Tongue (tissue), 2 donors: ENCODE results near the gene PDZD8. TPM values are rescaled to one million over a fixed set of nuclear protein-coding genes. Genes with fewer than 3 reads are reported as not detected.
"Not testable (repeated sequence)": the region's sequence is repeated elsewhere in the genome, so short reads cannot be mapped to it uniquely, and the experiment has no call there.

ENCODE experiments used
- DNase-seq: peaks from one replicate; pipeline ENCODE4 v3.0.0-alpha.2; 2015
- total RNA-seq: library from RNA; depleted of rRNA; stranded (reverse); fragments of >200 nt; gene quantifications from one replicate; pipeline ENCODE4 v1.2.3, GENCODE V29; 2014

PDZD8 gene
- total RNA-seq, 1 donor from 2014 or later: 22.6 TPM

DNA sequence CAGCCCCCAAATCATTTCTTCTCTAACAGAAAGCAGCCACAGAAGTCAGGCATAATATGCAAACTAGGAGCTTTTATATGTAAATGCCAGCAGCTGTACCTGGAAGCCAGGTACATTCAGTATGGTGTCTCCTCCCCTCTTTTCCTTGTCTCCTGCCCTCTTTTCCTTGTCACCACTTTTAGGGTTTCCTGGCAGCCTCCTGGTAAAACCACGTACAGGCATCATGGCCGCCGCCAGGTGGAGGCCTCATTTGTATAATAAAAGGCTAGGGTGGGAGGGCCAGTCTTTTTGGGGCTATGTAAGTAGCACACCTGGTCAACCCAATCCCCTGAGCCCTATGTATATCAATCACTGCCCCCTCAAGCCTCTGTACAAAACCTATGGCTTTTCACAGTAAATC is 28.7 kb downstream of the PDZD8 start:
- no peak for DNase-seq

DNA sequence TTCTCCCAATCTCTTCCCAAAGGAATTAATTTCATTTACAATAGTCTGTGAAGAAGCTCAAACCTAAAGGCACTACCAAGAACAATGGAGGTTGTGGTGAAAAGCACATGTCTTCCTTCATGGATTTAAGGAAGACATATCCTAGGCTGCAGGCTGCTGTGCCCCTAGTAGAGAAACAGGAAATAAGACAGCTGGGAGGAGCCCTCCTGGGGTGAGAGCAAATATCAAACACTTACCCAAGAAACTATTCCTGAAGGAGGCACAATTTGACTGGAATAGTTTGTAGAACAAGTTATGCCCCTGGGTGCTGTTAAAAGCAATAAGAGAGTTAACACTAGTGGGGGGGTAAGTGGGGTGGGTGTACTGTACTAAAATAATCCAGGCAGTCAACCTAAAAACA is 30.1 kb downstream of the PDZD8 start:
- no peak for DNase-seq

DNA sequence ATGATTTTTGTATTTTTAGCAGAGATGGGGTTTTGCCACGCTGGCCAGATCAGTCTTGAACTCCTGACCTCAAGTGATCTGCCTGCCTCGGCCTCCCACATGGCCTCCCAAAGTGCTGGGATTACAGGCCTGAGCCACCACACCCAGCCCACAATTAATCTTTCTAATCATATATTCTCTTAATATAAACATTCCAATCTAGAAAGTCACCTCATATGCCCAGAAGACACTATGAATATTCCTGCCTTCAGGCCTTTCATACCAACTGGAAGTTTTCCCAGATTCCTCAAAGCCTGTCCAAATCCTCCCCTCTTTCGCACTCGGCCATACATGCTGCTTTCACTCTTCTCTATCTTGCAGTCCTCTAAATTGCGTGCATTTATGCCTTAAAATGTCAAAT is 32.6 kb downstream of the PDZD8 start:
- no peak for DNase-seq

DNA sequence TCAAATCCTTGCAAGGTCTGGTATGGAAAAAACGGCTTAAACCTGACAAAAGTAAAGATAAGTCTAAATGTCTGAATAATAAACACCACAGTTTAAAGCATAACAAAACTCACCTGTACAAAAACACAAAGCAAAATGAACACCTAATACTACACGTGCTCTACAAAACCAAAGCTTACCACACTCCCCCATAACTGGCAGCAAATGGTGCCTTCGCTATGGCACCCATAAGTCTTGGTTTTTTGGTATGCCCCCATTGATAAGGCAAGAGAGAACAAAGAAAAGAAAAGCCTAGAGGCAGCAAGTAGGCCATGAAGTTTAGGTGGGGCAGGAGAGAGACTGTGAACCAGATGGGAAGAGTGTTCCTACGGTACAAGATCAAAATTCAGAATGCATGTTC is 34.2 kb downstream of the PDZD8 start:
- DNase-seq: no peak

DNA sequence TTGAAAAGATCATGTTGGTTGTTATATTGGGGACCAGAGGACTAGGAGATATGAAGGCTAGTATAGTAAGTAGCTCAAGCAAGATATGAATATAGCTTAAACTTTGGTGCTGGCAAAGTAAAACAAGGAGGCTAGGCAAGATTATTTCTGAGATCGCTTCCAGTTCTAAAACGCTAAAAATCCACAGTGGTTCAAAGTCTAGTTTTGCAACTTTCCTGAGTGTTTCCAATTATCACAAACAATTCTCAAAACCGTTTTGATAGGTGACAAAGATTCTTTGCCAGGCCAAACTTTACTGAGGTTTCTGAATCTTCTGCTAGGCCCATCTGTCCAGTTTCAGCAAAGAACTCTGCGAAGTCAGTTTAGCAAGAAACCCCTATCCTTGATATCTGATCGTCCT is 35.3 kb downstream of the PDZD8 start:
- no peak for DNase-seq

DNA sequence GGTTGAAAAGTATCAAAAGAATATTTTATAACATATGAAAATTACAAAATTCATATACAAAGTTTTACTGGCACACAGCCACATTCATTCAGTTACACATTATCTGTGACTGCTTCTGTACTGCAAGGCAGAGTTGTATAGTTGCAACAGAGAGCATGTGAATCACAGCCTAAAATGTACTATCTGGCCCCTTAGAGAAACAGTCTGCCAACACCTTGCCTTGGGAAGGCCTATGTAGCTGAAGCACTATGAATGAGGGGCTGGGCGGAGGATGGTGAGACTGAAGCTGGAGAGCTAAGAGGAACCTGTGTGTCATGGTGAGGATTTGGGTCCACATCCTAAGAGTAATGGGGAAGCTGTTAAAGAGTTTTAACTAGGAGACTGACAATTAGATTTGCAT is 35.7 kb downstream of the PDZD8 start:
- DNase-seq: no peak

DNA sequence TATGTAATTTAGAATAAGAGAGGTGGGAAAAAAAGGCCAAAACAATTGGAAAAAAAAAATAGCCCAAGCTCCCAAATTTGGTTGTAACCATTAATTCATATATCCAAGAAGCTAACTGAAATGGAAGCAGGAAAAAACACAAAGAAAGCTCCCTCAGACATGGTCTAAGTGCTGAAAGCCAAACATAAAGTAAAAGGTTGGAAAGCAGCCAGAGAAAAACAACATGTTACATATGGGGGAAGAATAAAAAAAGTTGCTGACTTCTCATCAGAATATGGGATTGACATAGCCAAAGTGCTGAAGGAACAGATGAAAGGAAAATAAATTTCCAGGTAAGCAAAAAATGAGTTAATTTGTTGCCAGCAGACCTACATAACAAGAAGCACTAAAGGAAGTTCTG is 40.3 kb downstream of the PDZD8 start:
- DNase-seq: no peak

DNA sequence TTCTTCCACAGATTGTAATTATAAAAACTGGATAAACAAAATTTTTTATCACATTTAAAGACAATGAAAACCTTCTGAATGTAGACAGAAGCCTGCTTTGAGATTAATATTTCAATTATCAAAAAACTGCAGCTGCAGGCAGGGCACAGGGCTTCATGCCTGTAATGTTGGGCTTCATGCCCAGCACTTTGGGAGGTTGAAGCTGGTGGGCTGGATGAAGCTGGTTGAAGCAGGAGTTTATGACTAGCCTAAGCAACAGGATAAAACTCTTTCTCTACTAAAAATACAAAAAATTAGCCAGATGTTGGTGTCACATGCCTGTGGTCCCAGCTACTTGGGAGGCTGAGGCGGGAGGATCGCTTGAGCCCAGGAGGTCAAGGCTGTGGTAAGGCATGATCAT is 41.2 kb downstream of the PDZD8 start:
- DNase-seq: no peak

DNA sequence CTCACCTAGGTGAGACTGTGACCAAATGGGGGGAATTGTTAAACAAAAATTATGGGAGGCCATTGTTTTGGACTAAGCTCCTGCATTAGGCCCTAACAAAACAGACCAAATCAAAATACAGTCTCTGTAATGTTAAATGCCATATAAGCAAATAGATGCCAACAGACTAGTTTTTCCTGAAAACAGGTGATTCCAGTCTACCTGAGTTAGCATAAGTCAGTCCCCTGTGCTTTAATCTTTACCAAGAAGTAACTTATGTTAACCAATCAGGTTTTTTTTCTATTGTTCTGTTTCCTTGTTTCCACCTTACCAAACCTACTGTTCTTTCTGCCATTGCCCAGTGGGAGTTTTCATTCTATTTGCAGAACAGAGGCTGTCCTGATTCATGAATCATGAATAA is 48.0 kb downstream of the PDZD8 start:
- no peak for DNase-seq

DNA sequence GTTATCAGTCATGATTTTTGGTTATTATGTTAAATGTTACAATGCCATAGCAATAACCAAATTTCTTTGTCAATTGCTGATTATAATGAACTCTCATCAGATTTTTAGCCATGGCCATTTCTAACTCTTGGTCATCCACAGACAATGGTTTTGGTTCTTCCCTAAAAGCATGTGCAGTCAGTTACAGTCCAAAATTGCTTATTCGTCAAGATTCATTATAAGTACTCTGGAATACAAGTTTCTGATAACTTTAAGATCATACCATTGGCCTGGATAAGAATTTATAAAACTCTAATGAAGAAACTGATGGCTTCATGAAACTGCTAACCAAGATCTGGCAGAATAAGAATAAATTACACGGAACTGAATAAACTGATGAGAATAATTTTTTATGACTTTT is 50.9 kb downstream of the PDZD8 start:
- DNase-seq: no peak

DNA sequence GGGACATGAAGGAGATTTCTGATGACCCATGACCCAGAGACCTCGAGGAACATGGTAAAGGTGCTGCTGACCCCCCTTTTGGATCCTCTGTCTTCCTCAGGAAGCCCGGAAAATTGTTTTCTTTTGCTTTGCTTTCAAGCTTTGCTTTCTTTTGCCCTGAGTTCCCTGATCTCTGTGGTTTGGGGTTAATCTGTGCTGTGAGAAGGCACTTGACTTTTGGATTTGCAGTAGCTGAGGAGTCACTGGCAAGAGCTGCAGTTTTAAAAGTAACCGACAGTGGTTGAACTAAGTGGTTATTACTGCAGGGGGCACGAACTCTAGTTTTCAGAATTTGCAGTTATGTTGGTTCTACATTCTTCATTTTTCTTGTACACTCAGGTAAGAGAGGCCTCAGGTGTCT is 53.0 kb downstream of the PDZD8 start:
- no peak for DNase-seq

DNA sequence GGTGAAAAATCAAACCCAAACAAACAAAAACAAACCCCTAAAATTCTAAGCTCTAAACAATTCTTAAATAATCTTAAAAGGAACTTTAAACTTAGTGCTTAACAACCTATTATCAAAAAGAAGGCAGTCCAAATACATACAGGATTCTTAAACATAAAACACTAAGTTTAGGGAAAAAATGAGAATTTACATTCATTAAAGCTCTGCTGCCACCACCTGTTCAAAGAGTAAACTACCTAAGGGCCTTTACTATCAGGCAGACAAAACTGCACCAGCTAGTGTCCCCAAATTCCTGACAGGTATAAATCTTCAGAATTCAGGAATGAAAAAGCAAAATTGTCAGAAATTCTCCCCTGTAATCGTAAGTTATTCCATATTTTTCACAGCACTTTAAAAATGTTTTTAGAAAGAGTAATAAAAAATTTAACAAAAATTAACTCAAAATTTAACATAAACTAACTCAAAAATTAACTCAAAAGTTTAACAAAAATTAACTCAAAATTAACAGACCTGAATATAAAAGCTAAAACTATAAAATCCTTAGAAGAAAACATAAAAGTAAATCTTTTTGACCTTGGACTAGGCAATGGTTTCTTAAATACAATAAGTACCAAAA is 55.1 kb downstream of the PDZD8 start:
- peak; percentile 54 for DNase-seq

DNA sequence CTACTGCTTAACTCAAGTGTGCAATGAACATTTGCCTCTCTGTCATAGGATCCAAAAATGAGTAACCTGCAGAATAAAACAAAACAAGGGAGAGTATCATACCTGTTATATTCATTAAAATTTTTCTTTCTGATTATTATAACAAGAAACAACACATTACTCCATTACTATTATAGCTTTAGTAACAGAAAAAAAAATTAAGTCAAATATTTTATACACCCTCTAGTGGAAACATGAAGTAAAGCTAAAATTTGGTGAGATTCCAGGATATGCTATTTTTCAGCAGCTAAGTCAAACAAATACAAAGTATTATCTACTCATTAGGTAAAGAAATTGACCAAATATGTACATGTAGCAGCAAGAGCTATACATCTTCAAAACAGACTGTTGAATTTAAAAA is 56.3 kb downstream of the PDZD8 start:
- peak; percentile 9 for DNase-seq

DNA sequence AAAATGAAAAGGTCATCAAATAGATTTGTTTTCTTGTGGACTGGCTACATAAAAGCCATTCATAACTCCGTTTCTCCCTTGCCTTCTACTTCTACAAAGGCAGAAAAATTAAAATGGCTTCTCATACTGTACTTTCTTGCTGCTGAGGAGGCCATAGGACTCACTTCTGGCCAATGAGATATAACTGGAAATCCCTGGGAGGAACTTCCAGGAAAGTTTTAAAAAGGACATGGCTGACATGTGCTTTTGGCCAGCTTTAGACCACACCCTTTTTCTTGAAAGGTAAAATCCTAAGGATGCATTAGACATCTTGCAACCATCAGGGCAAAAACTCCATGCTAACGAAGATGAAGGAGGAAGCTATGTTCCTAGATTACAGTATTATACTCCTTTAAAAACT is 58.5 kb downstream of the PDZD8 start:
- no peak for DNase-seq

DNA sequence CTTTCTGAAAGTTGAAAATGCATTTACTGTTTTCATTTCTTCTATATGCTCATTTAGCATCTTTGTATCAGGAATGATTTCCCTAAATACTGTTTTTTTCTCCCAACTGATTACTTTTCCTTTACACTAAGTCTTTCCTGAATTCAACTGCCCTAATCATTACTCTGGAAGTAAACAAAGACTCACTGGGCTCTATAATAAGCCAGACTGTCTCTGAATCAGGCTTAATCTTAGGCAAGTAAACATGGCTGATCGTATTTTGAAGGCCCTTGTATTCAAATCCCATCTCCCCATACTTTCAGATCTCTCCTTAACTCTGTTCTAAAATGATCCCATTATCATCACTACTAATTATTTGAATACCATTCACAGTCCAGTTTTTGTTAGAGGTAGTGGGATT is 61.6 kb downstream of the PDZD8 start:
- DNase-seq: no peak

DNA sequence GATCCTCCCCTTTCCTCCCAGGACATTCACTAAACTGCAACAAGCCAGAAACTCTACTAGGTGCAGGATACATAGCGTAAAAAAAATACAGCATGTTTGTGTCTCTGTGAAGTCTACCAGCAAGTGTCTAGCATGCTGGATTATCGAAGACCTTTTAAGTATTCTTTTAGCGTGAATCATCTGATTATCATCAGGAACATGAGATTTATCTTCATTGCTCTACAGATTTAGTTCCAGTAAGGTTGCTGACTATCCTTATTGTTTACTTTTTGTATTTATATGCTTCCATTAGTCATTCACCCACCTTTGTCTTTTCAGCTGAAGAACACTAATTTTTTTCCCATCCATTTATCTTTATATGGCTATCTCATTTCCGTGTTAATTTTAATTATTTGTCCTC is 62.8 kb downstream of the PDZD8 start:
- DNase-seq: no peak

DNA sequence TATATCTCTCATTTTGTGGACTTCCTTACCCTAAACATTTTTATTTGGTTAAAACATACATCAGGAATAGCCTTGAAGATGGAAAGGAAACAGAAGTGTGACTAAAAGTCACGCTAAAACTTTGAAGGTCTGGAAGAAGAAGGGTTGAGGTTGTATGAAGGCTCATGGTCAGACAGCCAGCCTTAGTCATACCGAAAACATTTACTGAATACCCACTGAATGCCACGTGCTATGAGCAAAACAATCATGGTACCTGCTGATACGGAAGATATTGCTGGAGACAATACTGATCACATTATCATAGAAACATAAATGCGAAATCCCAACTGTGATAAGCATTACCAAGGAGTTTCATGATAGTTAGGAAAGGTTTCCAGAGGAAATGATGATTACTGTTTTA is 64.0 kb downstream of the PDZD8 start:
- DNase-seq: no peak

DNA sequence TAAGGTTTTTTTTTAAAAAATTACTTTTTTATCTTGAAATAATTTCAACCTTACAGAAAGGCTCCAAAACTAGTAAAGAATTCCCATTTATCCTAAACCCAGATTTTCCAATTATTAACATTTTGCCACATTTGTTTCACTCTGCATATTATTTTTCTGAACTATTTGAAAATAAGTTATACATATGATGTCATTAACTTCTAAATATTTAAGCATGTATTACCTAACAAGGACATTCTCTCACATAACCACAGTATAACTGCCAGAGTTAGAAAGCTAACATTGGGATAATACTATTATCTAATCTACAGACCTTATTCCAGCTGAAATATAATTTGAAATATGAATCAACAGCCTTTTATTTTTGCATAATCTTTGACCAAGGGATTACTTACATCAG is 68.6 kb downstream of the PDZD8 start:
- no peak for DNase-seq

DNA sequence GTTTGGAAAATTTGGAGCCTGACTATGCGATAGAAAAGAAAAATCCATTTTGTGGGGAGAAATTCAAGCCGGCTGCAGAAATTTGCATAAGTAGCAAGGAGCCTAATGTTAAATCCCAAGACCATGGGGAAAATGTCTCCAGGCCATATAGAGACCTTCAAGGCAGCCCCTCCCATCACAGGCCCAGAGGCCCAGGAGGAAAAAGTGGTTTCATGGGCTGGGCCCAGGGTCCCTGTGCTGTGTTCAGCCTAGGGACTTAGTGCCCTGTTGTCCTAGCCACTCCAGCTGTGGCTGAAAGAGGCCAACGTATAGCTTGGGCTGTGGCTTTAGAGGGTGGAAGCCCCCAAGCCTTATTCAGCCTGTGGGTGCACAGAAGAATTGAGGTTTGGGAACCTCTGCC is 71.8 kb downstream of the PDZD8 start:
- not testable (repeated sequence) for DNase-seq

DNA sequence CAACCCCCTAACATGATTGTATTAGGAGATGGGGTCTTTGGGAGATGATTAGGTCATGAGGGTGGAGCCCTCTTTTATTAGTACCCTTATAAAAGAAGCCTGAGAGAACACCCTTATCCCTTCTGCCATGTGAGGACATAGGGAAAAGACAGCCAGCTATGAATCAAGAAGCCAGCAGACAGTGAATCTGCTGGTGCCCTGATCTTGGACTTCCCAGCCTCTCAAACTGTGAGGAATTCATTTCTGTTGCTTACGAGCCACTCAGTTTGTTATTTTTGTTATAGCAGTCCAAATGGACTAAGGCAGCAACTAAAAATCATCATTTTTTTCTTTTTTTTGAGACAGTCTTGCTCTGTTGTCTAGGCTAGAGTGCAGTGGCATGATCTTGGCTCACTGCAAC is 74.6 kb downstream of the PDZD8 start:
- DNase-seq: no peak

DNA sequence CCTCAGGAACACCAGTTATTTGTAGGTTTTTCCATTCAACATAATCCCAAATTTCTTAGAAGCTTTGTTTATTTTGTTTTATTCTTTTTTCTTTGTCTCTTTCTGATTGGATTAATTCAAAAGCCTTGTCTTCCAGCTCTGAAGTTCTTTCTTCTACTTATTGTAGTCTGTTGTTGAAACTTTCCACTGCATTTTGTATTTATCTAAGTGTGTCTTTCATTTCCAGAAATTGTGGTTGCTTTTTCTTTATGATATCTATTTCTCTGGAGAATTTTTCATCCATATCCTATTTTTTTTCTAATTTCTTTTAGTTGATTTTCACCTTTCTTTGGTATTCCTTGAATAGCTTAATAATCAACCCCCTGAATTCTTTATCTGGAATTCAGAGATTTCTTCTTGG is 75.8 kb downstream of the PDZD8 start:
- DNase-seq: no peak

DNA sequence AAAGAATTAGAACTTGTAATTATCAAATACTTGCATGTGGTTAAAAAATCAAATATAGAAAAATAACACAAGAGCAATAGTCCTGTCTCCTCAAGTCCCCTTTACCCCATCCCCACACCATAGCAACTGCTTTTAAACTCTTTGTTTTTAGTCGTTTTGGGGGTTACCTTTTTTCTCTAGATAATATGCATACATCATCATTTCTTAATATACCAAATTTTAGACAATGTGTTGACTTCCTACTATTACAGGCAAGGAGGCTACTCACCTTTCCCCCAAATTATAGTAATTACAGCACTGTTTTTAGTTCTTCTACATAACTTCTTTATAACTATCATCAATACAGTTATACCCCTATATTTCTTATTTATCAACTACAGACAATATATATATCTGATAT is 77.0 kb downstream of the PDZD8 start:
- no peak for DNase-seq

DNA sequence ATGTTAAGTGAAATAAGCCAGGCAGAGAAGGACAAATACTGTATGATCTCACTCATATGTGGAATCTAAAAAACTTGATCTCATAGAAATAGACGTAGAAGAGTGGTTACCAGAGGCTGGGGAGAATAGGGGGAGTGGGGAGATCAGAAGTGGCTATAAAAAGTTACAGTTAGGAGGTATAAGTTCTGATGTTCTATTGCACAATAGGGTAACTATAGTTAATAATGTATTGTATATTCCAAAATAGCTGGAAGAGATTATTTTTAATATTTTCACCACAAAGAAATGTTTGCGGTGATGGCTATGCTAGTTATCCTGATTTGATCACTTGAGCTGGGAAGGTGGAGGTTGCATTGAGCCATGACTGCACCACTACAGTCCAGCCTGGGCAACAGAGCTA is 80.5 kb downstream of the PDZD8 start:
- DNase-seq: no peak

DNA sequence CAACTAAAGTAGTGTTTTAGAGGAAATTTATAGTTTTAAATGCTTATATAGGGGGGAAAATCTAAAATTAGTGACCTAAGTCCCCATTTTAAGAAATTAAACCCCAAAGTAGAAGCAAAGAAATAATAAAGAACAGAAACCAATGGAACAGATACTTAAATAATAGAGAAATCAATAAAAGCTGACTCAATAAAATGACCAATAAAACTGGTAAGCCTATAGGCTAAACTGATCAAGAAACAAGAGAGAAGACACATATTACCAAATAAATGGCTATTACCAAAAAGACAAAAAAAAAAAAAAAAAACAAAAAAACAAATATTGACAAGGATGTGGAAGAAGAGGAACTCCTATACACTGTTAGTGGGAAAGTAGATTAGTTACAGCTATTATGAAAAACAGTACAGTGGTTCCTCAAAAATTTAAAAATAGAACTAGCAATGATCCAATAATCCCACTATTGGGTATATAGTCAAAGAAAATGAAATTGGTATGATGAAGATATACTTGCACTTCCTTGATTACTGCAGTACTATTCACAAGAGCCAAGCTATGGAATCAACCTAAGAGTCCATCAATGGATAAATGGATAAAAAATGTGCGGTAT is 81.1 kb downstream of the PDZD8 start:
- no peak for DNase-seq

DNA sequence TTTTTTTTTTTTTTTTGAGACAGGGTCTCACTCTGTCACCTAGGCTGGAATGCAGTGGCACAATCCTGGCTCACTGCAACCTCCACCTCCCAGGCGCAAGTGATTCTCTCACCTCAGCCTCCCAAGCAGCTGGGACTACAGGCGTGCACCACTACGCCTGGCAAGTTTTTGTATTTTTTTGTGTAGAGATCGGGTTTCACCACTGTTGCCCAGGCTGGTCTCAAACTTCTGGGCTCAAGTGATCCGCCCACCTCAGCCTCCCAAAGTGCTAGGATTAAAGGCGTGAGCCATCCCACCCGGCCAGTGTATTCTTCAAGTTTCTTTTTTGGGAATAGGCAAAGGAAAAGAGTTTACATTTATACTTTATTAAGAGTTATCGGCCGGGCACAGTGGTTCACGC is 84.4 kb downstream of the PDZD8 start:
- not testable (repeated sequence) for DNase-seq
